ENCODE results near the gene CBX4. TPM values are rescaled to one million over a fixed set of nuclear protein-coding genes. Genes with fewer than 3 reads are reported as not detected.

The CBX4 gene
- total and polyA plus RNA-seq, 2 donors (not counting 1 experiment from before 2014, with no cell fraction given) = 5.4 to 13.4 TPM

DNA sequence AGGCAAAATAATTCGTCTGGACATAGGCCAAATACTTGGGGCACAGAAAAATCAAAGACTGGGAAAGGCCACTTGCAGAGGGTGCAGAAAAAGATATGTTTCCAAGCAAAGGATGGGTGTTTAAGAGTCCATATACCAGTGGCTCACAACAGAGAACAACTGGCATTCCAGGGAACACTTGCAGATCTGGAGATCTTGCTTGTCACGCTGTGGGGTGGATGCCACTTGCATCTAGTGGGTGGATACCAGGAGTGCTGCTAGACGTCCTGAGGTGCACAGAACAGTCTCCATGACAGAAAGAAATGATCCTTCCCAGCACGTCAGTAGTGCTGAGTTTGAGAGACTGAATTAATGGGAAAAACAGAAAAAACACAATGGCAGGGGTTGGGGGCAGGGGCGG, 50.8 kb downstream of the CBX4 start:
- Histone ChIP-seq H3K36me3 (ENCODE audit: control insufficient read depth, insufficient read depth, low read length) (no peaks in the 10 kb centered on the region), H3K27me3 (ENCODE audit: control insufficient read depth, insufficient read depth, low read length) (peaks cover 38% of the 10 kb centered on the region), H3K4me2 (ENCODE audit: extremely low read depth, insufficient read depth, low read length) (no peak overlapping the region), H2AFZ (ENCODE audit: low read length) (no peak overlapping the region), H3K79me2 (ENCODE audit: control insufficient read depth, insufficient read depth, low read length) (no peaks in the 10 kb centered on the region), H3K4me1 (ENCODE audit: control insufficient read depth, extremely low read depth, insufficient read depth, low read length) (peaks cover 4% of the 10 kb centered on the region), H3K27ac (ENCODE audit: insufficient read depth, low read length) (no peak overlapping the region), H4K20me1 (ENCODE audit: control insufficient read depth, extremely low read depth, insufficient read depth, low read length) (no peaks in the 10 kb centered on the region), H3K9me3 (ENCODE audit: control insufficient read depth, insufficient read depth, low read depth, low read length) (no peaks in the 10 kb centered on the region), H3K9ac (ENCODE audit: insufficient read depth, low read length) (no peak overlapping the region), H3K4me3 (replicated peaks in 1 of 4; ENCODE audit: control extremely low read depth in 1 of 4, insufficient read depth in 1 of 4, low read depth in 3 of 4, low read length in 4 of 4) (no peak overlapping the region)
- no peak for DNase-seq (ENCODE audit: low read depth in 2 of 2)
- TF ChIP-seq EZH2 (IDR thresholded peaks at IDR 0.05; ENCODE audit: low read length, missing control alignments) = no peak
- TF ChIP-seq, protein P1, sequence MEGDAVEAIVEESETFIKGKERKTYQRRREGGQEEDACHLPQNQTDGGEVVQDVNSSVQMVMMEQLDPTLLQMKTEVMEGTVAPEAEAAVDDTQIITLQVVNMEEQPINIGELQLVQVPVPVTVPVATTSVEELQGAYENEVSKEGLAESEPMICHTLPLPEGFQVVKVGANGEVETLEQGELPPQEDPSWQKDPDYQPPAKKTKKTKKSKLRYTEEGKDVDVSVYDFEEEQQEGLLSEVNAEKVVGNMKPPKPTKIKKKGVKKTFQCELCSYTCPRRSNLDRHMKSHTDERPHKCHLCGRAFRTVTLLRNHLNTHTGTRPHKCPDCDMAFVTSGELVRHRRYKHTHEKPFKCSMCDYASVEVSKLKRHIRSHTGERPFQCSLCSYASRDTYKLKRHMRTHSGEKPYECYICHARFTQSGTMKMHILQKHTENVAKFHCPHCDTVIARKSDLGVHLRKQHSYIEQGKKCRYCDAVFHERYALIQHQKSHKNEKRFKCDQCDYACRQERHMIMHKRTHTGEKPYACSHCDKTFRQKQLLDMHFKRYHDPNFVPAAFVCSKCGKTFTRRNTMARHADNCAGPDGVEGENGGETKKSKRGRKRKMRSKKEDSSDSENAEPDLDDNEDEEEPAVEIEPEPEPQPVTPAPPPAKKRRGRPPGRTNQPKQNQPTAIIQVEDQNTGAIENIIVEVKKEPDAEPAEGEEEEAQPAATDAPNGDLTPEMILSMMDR (conservative IDR thresholded peaks at IDR 0.05 in 1 of 2, IDR thresholded peaks at IDR 0.05 in 1 of 2; ENCODE audit: low read depth in 1 of 2, low read length in 2 of 2) = no peak

DNA sequence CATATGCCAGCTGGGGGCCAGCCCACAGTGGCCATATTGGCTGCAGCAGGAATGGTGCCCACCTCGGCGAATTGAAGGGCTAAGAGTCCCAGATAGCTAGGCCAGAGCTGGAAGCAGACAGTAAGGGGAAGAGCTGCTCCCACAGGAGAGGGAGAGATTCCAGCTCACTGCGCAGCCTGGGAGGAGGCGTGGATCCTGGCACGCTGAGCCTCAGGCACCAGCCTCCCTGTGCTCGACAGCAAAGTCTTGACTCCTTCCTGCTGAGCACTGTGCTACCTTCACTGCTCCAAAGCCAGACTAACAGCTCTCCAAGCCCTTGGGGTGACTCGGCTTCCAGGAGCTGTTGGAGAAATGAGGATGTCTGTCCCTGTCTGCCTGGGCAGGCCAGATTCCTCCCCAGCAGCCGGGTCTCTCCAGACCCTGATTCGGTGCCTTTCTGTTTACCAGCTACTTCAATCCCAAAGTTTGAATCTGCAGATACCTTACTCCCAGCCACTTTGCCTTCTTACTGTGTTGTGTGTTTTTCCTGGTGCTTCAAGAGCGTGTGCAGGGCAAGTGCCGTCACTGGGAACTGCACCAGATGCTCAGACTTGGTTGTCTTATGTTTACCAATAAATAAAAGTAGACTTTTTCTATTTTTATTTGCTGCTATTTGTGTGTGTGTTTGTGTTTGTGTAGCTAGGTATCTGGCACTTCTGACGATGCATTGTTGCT, 52.2 kb downstream of the CBX4 start:
- Histone ChIP-seq H3K27me3 (ENCODE audit: control insufficient read depth, insufficient read depth, low read length) (peaks cover 35% of the 10 kb centered on the region), H3K27ac (ENCODE audit: insufficient read depth, low read length) (no peak overlapping the region), H3K9ac (ENCODE audit: insufficient read depth, low read length) (no peak overlapping the region), H3K4me2 (ENCODE audit: extremely low read depth, insufficient read depth, low read length) (no peak overlapping the region), H3K4me1 (ENCODE audit: control insufficient read depth, extremely low read depth, insufficient read depth, low read length) (no peaks in the 10 kb centered on the region), H3K36me3 (ENCODE audit: control insufficient read depth, insufficient read depth, low read length) (peaks cover 1% of the 10 kb centered on the region), H3K9me3 (ENCODE audit: control insufficient read depth, insufficient read depth, low read depth, low read length) (no peaks in the 10 kb centered on the region), H2AFZ (ENCODE audit: low read length) (no peak overlapping the region), H4K20me1 (ENCODE audit: control insufficient read depth, extremely low read depth, insufficient read depth, low read length) (no peaks in the 10 kb centered on the region), H3K79me2 (ENCODE audit: control insufficient read depth, insufficient read depth, low read length) (no peaks in the 10 kb centered on the region), H3K4me3 (replicated peaks in 1 of 4; ENCODE audit: control extremely low read depth in 1 of 4, insufficient read depth in 1 of 4, low read depth in 3 of 4, low read length in 4 of 4) (no peak overlapping the region)
- no peak for TF ChIP-seq EZH2 (IDR thresholded peaks at IDR 0.05; ENCODE audit: low read length, missing control alignments)
- TF ChIP-seq, protein P1 (conservative IDR thresholded peaks at IDR 0.05 in 1 of 2, IDR thresholded peaks at IDR 0.05 in 1 of 2; ENCODE audit: low read depth in 1 of 2, low read length in 2 of 2) = no peak
- no peak for DNase-seq (ENCODE audit: low read depth in 2 of 2)

DNA sequence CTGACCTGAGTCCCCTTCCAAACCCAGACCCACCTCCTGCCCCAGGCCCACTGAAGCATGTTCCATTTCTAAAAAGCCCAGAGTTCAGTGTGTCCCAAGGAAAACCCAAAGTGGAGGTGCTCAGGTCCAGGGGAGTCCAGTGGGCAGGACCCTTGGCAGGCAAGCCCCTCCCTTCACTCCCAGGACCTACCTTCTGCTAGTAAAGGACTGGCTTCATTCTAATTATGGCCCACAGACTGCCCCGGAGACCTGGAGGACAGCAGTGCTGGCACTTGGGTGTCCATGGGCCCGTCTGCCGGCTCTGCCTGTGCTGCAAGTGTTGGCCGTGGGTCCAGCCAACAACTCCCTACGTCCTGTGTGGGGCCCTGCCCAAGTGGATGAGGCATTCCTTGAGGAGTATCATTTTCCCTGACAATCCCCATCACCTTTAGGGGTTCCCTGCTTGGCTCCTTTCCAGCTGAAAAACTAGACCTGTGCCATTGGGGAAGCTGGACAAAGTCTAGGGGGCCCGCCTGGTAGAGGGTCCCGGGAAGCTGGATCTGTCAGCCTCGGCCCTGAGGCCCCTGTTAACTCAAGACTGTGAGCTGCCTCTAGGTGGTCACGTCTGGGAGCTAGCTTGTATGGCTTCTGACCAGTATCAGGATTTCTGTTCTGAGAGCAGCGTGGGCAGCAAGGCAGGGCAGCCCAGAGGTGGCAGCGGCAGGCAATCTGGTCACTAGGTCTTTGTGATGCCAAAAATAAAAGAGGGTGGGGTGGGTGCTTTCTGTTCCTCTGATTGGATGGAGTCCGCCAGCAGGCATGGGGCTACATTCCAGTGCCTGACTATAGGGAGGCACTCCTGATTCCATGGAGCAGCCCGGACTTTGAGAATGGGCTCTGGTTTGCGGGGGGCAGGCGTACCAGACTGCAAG, 53.1 kb downstream of the CBX4 start:
- Histone ChIP-seq H4K20me1 (ENCODE audit: control insufficient read depth, extremely low read depth, insufficient read depth, low read length) (no peaks in the 10 kb centered on the region), H3K27me3 (ENCODE audit: control insufficient read depth, insufficient read depth, low read length) (peaks cover 26% of the 10 kb centered on the region), H3K9ac (ENCODE audit: insufficient read depth, low read length) (no peak overlapping the region), H3K4me2 (ENCODE audit: extremely low read depth, insufficient read depth, low read length) (no peak overlapping the region), H3K4me1 (ENCODE audit: control insufficient read depth, extremely low read depth, insufficient read depth, low read length) (no peaks in the 10 kb centered on the region), H2AFZ (ENCODE audit: low read length) (no peak overlapping the region), H3K4me3 (replicated peaks in 1 of 4; ENCODE audit: control extremely low read depth in 1 of 4, insufficient read depth in 1 of 4, low read depth in 3 of 4, low read length in 4 of 4) (no peak overlapping the region), H3K9me3 (ENCODE audit: control insufficient read depth, insufficient read depth, low read depth, low read length) (no peaks in the 10 kb centered on the region), H3K36me3 (ENCODE audit: control insufficient read depth, insufficient read depth, low read length) (peaks cover 1% of the 10 kb centered on the region), H3K27ac (ENCODE audit: insufficient read depth, low read length) (no peak overlapping the region), H3K79me2 (ENCODE audit: control insufficient read depth, insufficient read depth, low read length) (no peaks in the 10 kb centered on the region)
- no peak for DNase-seq (ENCODE audit: low read depth in 2 of 2)
- TF ChIP-seq, protein P1 (conservative IDR thresholded peaks at IDR 0.05 in 1 of 2, IDR thresholded peaks at IDR 0.05 in 1 of 2; ENCODE audit: low read depth in 1 of 2, low read length in 2 of 2) = no peak
- no peak for TF ChIP-seq EZH2 (IDR thresholded peaks at IDR 0.05; ENCODE audit: low read length, missing control alignments)

All from fibroblast of lung (primary cell).